Right lung (tissue), 5 donors: Measurements from ENCODE around the gene CBX2. TPM values are rescaled to one million over a fixed set of nuclear protein-coding genes. Genes with fewer than 3 reads are reported as not detected.
A peak's percentile ranks its signal among the peaks of the same experiment; 100 is the strongest.

Source experiments
- DNase-seq, 2 donors: peaks; one replicate each; pipeline ENCODE4 v3.0.0-alpha.2; 2013
- polyA plus RNA-seq, 5 donors: library from polyadenylated mRNA; unstranded; fragments of 120-200 nt; gene quantifications; one replicate each; pipeline versions ENCODE4 v1.2.1 to v1.2.3, GENCODE V29; 2013; ENCODE audit warnings: inconsistent platforms in 1 of 5, low replicate concordance in 1 of 5; ENCODE audit not compliant: insufficient read length in 5 of 5, insufficient read depth in 1 of 5

The CBX2 gene
- polyA plus RNA-seq, 5 donors = 20.1 to 31.7 (median 25.8) TPM

DNA sequence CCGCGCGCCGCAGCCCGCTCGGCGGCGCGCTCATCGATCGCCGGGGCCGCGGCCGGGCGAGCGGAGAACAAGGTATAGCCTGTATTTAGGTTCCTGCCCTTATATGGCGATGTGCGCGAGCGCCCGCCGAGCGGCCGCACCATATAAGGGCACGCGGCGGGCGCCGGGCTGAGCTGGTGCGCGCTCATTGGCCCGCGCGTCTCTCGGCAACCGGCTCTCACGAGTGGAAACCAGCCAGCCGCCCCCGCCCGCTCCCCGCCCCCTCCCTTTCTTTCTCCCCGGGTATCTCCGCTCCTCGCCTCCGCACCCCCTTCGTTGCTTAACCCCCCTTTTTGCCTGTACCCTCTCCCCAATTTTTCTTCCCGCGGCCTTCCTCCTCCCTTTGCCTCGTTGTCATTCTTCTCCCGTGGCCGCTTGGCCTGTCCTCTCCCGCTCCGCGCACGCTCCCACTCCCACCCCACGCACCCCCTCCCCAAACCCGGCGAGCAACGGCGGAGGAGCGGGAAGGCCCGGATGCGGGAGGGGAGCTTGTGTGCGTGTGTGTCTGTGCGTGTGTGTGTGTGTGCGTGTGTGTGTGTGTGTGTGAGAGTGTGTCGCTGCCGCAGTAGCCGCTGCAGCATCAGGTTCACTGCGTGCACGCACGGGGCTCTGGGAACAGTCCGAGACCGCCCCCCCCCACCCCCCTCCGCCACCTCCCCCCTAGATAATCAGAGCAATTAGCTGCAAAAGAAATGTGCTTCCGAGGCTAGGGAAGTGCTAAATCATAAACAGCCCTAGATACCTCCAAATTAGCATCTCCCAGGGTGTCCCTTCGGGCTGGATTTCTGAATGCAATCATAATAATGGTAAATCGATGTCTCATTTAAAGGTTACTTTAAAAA is 32.4 kb downstream of the CBX2 start:
- DNase-seq = peak; percentile 77 to 83

DNA sequence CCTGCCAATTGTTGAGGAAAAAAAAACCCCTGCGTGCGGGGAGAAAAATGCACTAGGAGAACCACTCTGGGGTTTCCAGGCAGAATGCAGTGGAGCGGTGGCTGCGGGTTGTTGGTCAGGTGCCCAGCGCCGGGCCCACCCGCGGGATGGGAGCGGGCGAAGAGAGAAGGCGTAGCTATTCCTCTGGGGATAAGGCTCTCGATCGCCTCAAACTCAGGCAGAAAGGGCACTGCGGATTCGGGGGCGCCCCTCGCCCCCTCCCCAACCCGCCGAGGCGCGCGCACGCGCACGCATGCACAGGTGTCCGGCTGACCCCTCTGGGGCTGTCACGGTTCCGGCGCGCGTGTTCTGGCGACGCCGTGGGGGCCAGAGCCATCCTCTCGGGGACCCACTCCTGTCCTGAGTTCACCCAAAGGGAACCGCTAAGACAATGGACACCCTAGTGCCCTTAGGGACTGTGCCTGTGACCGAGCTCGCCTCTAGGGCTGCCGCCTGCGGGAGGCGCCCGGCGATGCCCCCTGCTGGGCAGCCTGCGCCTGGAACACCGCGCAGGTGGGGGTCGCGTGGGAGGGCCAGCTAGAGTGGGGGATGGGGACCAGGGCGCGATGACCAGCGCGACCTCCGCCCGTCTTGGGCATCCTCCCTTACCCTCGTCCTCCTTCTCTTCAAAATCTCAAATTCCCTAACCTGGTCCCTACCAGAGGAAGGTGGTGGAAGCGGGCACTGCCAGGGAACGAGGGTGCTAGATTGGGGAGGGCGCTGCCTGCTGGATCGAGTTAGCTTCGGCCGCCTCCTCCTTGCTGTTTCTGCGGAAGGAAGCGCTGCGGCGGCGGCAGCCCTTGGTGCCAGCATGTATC is 33.3 kb downstream of the CBX2 start:
- no peak for DNase-seq

GRCh38 chr17:79811868-79812352 is 34.0 kb downstream of the CBX2 start:
- no peak for DNase-seq

DNA sequence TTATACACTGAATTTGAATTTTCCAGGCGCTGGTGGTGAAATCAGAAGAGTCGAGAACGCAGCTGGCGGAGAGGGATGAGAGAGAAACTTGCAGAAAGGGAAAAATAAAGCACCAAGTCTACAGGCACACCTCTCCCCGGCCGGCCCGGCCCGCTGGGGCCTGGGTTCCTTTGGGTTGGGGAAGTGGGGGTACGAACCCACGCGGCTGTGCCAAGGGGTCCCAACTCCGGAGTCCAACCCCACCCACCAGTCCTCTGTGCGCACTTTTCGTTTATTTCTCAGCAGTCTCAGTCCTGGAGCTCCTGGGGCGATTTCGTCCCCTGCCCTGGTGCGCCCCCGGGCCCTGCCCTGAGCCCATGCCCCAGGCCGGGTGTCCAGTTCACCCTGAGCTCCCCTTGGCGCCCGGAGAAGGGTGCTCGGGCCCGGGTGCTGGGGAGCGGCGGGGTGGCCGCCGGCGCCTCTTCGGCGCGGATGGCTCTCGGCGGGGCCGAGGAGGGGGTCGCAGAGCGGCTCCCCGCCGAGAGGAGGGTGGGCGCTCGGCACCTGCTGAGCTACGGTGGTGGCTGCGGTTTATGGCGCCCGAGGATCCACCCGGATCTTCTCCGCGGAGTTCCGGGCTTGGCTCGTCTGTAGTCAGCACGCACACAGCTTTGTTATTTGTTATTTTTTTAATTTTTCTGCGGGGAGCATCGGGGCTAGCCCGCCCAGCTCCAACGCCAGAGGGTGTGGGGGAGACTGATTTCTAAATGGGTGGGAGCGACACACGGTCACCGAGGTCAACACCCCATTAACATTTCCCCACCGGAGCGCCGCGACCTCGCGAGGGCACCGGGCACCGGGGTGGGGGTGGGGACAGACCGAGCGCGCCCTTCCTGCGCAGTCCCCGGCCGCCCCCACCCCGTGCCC is 34.7 kb downstream of the CBX2 start:
- no peak for DNase-seq

GRCh38 chr17:79813297-79814126 is 35.6 kb downstream of the CBX2 start:
- no peak for DNase-seq

GRCh38 chr17:79814127-79814973 is 36.4 kb downstream of the CBX2 start:
- DNase-seq = no peak

- peak in 1 of 2 donors; percentile 69 for DNase-seq
These were observed 37.3 kb downstream of the CBX2 start for GRCh38 chr17:79814974-79815835.

GRCh38 chr17:79815836-79816461 is 38.0 kb downstream of the CBX2 start:
- DNase-seq = no peak

DNA sequence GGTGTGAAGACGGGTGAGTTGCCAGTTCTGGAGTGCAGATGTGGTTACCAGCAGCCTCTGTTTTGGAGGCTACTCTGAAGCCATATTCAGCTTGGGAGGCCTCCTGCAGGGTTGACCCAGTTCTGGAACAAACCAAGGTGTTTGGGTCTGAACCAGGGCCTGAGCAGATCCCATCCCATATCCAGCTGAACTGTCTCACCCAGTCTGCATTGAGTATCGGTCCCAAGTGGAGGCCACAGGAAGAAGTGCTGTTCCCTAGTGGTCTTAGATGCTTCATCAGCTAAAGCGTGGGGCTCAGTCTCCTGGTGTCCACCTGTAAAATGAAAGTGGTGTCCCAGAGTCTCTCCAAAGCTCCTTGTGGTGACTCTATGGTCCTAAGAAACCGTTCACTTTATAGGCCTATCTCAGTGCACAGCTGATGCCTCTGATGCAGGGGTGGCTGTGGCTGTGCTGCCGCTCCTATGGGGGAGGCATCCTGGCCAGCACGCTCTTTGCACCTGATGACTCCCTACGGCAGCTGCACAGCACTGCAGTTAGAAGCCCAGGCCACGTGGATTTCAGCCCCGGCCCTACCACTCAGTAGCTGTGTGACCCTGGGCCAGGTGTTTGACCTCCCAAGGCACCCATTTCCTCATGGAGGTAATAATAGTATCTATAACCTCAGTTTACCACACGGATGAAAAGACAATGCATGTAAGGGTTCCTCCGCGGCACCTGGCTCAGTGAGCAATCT is 40.2 kb downstream of the CBX2 start:
- DNase-seq = no peak

GRCh38 chr17:79819085-79819484 is 41.1 kb downstream of the CBX2 start:
- DNase-seq = no peak

DNA sequence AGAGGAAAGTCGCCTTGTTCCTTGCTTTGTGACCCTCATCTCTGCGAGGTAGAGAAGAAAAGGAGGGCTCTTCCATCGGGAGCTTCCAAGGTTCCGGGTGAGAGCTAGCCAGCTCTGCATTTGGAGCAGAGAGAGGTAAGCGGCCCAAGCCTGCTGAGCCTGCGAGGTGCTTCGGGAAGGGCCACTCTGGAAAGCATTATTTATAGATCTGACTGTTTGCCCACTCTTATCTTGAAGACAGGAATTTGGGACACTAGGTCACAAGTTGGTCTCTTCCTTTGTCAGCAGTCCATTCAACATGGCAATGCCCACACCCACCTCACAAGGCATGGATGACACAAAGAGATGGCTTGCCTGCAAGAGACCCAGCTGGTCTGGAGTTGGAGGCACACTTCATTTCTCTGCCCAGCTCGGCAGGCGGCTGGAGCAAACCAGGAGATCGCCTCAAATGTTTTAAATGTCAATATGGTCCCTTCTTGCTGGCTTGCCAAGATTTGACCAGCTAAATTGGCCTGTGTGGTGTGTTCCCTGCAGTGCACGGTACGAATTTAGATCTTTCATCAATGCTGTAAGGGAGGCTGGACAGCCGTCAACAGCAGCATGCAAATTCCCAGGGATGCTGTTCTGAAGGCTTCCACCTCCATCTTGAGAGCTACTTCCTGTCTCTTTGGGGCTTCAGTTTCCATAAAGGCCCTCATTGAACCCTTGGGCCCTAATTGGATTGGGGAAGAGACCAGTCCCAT is 41.8 kb downstream of the CBX2 start:
- DNase-seq = no peak

DNA sequence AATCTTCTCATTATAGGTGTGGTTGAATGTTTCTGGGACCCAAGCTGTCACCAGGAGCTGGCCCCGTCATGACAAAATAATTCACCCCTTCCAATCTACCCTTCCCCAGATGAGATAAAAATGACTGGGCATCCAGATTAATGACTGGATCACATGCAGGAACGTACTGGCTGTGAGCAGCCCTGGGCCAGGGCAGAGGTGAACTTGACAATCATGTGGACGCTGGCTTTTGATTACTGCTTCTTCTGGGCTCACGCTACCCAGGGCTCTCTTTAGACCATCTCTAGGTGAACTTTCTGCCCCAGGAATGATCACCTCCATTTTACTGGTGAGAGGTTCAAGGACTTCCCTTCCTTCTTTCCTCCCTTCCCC is 43.0 kb downstream of the CBX2 start:
- no peak for DNase-seq

DNA sequence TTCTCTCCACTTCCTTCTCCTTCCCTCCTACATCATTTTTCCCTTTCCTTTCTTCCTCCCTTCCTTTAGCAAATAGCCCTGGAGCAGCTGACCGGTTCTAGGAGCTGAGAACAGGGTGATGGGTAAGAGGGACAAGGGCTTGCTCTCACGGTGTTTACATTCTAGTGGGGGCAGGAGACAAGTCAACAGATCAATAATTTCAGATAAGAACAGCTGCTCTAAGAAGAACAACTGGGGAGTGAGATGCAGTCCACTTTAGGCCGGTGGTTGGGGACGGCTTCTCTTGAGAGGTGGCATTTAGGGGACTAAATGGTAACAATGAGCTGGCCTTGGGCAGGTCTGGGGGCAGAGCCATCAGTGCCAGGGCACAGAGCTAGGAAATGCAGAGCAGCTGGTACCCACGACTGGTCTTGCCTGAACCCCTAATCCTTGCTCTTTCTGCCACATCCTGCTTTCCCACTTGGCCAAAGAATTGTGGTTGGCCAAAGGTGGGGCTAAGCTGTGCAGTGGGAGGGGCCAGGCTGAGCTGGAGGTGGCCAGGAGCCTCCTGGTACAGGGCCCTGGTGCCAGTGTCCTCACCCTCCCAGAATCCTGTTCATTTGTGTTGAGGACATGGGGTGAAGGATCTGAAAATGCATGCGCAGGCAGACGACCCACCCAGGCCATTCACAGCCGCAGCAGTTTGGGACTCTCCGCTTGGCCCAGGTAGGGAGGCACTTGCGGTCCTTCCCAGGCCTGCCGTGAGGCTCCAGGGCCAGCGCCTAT is 43.6 kb downstream of the CBX2 start:
- no peak for DNase-seq

- no peak for DNase-seq
These were observed 44.7 kb downstream of the CBX2 start for GRCh38 chr17:79822583-79823124.

DNA sequence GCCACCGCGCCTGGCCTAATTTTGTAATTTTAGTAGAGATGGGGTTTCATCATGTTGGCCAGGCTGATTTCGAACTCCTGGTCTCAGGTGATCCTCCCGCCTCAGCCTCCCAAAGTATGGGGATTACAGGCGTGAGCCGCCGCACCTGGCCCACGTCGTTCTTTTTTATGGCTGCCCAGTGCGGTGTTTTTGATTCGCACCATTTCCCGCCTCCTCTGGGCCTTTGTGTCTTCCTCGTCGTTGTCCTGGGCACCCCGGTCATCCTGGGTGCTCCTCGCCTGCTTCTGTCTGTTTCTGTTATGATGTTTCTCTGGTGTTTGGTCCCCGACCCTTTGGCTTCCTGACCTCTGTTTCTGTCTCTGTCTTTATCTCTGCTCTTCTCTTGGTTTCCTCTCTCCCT is 46.3 kb downstream of the CBX2 start:
- no peak for DNase-seq
